Measurements from ENCODE around the gene OBP2A.

- TF ChIP-seq, protein P1, sequence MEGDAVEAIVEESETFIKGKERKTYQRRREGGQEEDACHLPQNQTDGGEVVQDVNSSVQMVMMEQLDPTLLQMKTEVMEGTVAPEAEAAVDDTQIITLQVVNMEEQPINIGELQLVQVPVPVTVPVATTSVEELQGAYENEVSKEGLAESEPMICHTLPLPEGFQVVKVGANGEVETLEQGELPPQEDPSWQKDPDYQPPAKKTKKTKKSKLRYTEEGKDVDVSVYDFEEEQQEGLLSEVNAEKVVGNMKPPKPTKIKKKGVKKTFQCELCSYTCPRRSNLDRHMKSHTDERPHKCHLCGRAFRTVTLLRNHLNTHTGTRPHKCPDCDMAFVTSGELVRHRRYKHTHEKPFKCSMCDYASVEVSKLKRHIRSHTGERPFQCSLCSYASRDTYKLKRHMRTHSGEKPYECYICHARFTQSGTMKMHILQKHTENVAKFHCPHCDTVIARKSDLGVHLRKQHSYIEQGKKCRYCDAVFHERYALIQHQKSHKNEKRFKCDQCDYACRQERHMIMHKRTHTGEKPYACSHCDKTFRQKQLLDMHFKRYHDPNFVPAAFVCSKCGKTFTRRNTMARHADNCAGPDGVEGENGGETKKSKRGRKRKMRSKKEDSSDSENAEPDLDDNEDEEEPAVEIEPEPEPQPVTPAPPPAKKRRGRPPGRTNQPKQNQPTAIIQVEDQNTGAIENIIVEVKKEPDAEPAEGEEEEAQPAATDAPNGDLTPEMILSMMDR (IDR thresholded peaks at IDR 0.05), result no peak
- TF ChIP-seq POLR2A (IDR thresholded peaks at IDR 0.05), result no peak
These were observed 20.6 kb downstream of the OBP2A start for GRCh38 chr9:135566552-135566951.

Measured in adrenal gland (tissue), 5 donors.